ENCODE data around the gene ZNF750.

The ZNF750 gene

DNA sequence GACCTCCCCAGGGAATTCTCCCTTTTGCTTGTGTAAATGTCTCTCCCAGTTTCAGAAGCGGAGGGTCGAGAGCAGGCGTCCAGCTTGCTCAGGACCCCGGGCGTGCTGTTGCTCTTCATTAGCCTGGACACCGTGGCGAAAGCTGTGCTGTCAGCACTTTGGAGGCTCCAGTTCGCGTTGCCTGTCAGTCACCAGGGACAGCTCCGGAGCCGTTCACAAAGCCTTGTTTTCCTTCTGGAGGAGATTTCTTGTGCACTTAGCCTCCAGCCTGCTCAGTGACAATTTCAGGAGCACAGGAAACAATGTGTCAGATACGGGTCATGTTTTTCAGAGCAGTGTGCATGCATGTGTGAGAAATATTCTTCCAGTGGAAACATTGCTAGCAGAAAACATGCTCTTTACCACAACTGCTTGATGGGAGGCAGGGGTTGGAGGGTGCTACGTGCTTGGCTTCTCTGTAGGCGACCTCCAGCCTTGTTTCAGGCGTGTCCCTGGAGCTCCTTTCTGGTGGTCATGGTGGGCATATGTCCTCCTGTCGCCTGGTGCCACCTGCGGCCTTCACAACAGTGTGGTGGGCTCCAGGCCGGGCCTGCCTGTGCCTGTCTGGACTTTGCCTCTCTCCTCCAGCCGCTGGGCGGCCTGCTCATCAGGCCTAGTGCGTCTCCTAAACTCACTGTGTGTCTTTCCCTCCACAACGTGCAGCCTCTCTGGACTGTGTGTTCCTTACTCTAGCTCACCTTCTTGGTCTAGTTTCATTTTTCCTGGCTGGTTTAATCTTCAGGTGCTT lies 29.0 kb downstream of the ZNF750 start:
- DNase-seq, result no peak

DNA sequence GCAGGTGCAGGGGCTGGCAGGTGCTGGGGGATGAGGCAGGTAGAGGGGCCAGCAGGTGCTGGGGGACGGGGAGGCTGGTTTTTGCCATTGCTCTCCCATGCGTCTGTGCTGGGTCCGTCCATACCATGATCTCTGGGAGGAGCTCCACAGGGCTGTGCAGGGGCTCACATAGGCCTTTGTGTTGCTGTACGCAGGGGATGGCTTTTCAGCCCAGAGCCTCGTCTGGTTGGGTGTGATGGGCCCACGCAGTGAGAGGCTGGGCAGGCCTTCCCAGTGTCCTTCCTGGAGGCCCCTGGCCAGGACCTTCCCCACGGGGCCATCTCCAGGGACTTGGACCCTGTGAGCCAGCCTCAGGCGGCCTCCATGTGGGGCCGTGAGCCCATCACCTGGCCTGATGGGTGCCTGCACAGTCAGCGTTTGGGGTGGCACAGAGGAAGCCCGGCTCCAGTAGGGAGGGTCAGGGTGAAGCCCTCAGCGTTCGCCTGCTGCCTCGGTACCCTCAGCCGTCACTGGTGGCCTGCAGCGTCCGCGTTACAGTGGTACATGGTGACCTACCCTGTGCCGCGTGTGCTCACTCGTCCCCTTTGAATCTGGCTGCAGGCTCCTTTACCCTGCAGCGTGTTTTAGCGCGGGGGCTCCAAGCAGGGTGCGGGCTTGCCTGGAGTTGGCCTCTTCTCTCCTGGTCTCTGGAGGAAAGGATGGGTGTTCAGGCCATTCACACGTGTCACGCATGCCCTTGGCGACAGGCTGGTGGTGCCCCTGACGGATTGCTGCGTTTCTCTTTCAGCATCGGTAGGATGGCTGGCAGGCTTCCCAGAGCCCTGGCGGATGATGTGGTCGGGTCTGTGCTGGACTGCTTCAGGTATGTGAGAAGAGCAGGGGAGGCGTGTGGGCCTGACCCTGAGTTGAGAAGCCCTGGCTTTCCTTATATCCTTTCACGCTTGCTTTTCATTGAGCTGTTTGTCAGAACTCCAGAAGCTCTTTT lies 30.6 kb downstream of the ZNF750 start:
- DNase-seq, result no peak

DNA sequence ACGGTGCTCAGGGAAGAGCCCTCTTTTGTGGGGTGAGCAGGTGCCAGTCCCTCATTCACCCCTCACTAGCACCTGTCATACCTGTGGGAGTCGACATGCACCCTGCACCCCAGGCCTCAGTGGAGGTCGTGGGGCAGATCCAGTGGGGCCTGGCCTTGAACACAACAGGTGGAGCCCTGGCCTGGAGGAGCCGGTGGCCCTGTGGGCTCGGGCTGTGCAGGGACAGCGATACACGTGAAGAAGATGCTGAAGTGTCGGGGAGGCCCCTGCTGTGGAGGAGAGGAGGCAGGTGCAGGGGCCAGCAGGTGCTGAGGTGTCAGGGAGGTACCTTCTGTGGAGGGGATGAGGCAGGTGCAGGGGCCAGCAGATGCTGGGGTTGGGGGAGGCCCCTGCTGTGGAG lies 31.8 kb downstream of the ZNF750 start:
- no peak for DNase-seq

DNA sequence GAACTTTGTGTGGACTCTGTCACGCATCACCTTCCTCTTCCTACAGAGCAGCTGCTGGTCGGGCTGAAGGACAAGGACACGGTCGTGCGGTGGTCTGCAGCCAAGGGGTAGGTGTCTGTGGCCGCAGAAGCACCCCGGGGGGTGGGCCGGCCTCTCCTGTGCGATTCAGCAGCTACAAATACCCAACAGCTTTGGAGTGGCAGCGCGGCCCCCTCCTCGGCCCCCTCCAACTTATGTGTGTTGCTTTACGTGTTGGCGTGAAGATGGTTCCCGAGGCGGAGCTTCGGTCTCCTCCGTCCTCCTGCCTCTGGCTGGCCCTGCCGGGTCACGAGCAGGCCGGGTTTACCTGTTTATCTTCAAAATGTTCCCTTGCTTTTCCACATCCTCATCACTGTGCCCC lies 32.3 kb downstream of the ZNF750 start:
- no peak for DNase-seq

DNA sequence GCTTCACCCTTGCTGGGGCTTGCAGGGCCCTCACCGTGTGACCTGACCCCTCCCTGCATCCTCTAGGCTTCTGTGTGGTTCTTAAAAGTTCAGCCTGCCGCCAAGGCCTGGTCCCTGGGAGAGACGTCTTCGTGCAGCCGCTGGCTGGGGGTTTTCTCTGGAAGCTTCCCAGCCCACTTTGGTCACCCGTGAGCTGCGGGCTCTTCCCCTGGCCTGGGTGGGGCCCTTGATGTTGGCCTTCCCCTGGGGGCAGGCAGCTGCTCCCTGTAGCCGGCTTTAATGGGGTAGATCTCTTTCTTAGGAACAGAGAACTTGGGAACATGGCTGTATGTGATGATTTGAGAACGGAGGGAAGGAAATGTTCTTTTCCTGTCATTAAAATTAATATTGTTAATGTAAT lies 32.7 kb downstream of the ZNF750 start:
- DNase-seq, result no peak

DNA sequence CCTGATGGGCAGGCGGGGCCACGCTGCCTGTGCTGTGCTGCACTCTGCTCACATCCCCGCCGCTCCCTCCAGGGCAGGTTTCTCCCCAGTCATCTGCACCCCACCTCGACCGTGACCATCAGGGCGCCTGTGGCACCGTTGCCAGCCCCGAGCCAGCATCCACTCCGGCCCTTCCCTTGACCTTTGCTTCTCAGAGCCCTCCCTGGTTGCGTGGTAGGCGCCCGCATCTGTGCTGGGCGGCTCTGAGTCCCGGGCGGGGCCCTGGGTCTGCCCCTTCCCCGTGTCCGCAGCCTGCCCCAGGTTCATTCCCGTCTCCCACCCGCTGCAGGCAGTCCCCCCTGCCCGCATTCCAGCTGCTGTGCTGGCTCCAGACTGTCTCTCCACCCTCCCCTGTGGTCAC lies 33.2 kb downstream of the ZNF750 start:
- DNase-seq, result no peak

DNA sequence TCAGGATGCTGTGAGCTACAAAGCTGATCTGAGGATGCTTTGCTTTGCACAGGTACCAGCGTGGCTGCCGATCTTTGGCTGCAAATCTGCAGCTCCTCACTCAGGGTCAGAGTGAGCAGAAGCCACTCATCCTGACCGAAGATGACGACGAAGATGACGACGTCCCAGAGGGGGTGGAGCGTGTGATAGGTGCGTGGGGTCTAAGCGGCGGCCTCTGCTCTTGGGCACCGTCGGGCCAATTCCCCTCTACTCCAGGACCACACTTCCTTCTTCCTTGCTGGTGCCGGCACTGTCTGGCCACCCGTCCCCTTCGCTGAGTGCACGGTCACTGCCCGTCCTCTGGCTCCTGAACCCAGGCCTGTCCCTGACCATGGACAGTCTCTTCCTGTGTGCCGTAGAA lies 34.0 kb downstream of the ZNF750 start:
- no peak for DNase-seq

DNA sequence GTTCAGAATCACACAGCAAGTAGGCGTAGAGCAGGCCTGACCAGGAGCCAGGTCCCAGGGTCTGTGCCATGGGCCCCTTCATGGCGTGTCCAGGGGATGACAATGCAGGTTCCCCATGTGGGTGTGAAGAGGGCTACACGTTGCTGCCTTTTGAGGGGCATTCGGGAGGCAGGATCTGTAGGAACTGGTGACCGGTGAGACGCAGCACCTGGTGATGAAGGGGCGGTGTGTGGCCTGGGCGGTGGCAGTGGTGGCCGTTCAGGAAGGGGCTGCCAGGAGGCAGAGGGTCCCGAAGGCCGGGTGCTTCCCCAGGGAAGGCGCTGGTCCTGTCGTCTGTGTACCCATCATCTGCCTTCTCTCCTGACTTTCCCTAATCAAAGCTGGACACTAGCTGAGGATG lies 34.6 kb downstream of the ZNF750 start:
- DNase-seq, result no peak

DNA sequence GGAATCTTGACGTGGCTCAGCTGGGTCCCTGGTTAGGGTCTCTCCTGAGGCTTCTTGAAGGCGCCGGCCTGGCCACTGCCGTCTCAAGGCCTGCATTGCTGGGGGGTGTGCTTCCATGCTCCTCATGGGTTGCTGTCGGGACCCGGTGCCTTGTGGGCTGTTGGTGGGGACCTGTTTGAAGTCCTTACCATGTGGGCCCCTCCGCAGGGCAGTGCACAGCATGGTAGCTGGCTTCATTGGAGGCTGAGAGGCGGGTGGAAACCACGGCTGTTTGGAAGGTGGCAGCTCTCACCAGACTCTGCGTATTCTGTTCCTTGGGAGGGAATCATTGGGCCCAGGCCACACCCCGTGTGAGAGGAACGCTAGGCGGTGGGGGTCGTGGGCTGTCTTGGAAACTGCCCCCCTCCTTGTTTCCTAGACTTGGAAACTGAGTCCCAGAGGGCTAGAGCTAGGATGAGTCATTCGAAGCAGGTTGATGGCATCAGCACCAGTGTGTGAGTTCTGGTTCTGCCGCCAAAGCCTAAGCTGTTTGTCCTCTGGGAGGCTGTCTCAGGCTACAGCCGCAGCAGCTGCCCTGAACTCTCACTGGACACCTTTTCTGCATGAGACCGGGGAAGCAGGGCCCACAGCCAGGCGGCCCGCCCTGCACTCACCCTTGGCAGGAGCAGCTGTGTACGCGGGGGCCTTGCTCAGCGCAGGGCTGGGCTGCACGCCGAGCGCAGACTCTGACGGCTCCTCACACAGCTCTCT lies 35.2 kb downstream of the ZNF750 start:
- DNase-seq, result no peak

DNA sequence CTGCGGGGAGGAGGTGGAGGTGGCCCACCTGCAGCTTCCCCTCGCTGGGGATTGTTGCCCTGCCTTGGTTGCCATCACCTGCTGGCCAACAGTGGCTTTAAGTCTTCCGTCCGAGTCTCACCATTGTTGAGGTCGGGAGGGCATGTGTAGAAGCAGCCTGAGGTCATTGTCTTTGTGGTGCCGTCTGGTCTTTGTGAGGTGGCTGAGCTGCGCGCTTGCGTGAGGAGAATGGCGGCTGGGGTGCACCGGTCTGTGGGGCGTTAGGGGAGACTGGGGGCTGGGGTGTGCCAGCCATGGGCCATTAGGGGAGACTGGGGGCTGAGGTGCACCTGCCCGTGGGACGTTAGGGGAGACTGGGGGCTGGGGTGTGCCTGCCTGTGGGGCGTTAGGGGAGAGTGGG lies 36.2 kb downstream of the ZNF750 start:
- no peak for DNase-seq

DNA sequence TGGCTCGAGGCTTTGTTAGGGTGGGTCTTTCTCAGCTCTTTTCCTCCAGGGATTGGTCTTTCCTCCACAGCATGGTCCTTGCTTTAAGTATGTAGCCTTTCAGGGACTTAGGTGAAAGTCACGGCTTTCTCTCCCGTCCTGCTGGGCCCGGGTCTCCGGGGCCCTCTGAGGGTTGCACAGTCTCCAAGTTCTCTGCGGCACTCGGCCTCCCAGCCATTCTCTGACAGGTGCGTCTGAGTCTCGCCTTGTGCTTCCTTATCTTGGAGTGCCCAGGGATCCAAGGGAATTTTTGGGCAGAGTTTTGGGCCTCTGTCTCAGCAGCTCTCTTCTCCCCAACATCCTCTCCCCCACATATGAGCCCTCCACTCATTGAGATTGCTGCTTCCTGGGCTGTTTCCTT lies 36.6 kb downstream of the ZNF750 start:
- DNase-seq, result no peak

DNA sequence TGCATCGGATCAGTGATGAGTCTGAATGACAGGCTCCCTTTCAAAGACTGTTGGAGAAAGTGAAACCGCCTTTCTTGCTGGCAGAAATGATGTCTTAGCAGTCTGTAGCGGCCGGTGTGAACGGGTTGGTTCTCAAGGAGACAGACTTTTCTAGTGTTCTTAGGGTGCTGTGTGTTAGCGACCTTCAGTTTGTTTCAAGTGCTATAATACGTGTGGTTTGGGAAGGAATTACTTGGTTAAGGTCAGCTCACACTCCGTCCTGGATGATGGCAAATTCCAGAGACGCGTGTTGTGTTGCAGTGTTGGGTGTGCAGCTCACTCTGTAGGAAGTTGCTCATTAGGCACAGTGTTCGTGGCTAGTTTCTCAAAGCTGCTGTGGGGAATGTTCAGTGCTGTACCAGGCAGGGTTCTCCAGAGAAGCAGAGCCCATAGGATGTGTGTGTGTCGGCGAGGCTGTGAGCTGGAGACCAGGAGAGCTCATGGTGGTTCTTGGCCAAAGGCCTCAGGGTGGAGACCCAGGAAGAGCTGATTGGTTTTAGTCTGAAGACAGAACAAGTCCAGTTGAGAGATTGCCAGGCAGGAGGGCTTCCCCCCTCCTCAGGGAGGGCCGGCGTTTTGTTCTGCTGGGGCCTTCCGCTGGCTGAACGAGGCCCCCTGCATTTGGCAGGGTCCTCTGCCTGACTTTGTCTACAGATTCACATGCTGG lies 37.6 kb downstream of the ZNF750 start:
- no peak for DNase-seq

DNA sequence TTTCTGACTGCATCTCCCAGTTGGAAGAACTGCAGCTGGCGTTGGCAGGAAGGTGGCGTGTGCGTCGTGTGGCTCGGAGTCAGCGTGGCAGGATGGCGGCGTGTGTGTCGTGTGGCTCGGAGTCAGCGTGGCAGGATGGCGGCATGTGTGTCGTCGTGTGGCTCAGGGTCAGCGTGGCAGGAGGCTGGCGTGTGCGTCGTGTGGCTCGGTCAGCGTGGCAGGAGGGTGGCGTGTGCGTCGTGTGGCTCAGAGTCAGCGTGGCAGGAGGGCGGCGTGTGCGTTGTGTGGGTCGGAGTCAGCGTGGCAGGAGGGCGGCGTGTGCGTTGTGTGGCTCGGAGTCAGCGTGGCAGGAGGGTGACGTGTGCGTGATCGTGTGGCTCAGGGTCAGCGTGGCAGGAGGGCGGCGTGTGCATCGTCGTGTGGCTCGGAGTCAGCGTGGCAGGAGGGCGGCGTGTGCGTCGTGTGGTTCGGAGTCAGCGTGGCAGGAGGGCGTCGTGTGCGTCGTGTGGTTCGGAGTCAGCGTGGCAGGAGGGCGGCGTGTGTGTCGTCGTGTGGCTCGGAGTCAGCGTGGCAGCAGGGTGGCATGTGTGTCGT lies 38.3 kb downstream of the ZNF750 start:
- DNase-seq, result no peak

DNA sequence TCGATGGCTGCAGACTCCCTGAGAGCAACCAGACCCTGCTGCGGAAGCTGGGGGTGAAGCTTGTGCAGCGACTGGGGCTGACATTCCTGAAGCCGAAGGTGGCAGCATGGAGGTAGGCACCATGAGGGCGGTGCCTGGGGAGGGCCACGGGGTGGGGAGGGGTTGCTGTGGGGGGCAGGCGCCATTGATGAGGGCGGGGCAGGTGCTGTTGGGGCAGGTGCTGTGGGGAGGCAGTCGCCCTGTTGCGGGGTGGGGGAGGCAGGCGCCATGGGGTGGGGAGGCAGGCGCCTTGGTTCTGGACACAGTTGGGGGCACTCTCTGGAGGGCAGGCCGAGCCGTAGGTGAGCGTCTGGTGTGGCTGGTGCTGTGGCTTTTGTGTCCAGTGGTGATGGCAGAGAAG lies 38.9 kb downstream of the ZNF750 start:
- no peak for DNase-seq

DNA sequence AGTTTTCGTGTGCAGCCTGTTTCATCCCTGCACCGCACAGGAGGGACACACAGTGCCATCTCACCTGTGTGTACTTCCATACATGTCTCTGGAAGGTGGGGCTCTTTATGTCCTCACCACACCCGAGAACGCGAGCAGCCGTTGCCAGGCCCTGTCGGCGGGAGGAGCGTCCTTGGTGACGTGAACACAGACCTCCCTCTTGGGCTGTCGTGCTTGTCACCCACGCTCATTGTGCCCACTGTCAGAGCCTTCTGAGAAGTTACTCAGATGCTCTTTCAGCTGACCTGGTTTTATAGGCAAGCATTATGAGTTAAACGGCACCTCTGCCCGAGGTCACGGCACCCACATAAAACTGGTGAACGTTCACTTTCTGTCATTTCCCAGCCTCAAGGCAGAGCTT lies 40.2 kb downstream of the ZNF750 start:
- no peak for DNase-seq

DNA sequence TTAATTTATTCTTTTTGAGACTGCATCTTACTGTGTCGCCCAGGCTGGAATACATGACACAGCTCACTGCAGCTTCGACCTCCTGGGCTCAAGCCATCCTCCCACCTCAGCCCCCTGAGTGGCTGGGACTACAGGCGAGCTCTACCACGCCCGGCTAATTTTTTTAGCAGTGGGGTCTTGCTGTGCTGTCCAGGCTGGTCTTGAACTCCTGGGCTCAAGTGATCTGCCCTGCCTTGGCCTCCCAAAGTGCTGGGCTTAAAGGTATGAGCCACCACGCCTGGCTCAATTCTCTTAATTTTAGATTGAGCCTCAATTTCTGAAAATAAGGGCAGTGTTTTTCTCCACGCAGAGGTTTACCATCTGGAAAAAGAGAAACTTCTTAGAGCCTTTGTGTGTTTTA lies 41.1 kb downstream of the ZNF750 start:
- DNase-seq, result no peak

DNA sequence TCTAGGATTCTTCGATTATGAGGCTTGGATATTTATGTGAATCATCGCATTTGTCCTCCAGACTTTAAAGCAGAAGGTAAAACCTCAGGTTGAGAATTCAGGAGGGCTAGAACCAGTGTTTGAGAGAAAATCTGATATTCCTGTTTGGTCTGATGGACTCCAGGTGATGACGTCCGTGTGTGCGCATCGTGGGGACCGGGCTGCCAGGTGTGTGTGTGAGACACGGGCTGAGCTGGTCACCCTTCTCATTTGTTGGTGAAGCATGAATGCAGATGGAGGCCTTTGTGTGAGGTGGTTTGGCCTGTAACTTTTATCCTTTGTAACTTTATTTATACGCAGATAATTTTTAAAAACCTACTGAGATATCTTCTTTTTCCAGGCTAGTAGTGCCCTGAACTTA lies 42.8 kb downstream of the ZNF750 start:
- DNase-seq, result no peak

DNA sequence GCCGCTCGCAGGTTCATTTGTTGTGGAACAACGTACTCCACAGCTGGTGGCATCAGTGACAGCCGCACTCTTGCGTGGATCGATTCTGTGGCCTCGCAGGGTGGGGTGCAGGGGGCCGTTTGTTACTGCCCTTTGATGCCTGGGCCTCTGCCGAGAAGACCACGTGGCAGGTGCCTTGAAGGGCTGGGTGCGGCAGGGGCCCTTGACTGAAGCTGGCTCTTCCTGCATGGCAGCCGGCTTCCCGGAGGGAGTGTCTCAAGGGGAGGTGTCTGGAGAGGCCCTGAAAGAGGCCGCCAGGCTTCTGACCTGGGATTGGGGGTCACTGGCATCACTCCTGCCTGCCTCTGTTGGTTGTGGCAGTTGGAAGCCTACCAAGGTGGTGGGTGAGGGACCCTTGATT lies 44.2 kb downstream of the ZNF750 start:
- DNase-seq, result no peak

DNA sequence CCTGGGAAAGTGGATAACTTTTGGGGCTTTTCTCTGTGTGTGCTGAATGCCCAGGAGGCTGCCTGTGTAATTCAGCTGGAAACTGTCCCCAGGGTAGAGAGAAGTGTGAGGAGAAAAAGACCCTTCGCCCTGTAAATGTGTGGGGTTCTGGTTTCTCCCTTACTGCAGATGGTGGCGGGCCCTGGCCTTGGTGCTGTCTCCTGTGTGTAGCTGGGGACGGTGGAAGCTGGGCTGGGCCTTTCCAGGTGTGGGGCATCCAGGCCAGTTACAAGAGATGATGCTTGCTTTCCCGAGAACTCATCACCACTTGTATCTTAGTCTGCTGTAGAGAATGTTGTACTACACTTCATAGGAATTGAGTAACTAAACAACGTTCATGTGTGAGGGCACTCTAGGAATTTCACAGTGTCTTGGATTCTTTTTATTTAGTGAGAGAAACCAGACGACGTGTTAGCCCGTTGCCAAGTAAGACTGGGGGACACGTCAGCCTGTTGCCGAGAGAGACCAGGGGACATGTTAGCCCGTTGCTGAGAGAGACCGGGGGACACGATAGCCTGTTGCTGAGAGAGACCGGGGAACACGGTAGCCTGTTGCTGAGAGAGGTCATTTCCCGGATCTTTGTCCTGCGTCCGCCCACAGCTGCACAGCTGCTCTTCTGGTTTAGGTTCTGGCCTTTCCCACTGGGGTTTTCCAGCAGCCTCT lies 44.9 kb downstream of the ZNF750 start:
- no peak for DNase-seq

DNA sequence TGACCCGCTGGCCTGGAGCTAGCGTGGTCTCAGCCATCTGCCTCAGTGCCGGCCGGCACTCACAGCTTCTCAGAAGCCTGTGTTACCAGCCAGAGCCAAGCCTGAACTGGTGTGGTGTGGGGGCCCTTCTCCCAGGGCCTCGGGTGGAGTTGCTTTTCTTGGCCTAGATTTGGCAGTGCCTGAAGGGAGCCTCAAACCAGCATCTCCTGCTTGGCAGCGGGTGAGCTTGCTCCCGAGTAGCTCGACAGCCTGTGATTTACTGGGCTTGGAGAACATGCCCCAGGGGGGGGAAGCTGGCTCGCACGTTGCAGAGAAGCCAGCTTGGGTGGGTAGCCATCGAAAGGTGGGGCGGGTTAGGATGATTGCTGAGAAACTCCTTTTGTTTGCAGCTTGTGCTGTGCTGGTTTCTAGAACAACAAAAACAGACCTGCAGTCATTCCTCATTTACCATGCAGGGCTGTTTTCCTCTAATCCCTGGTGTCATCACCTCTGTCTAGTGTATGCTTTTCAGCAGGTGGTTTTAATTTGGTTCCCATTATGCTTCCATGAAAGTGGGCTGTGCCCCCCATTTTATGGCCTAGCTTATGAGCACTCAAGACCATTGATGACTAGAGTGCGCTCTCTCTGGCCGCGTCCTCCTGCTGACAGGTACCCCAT lies 45.7 kb downstream of the ZNF750 start:
- DNase-seq, result no peak

DNA sequence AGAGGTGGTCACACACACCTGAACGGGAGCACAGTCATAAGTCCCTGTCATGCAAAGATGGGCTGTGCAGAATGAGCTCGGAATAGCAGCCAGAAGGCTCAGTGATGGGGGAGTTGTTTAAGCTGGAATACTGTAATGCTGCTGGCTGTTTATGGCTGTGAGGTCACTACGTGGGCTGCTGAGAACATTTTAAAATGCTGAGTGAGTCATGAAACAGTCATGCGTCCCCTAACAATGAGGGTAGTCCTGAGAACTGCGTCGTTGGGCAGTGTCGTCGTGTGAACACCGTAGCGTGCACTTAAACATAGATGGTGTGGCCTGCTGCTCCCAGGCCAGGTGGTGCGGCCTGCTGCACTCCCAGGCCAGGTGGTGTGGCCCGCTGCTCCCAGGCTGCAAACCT lies 48.3 kb downstream of the ZNF750 start:
- DNase-seq, result no peak

Measured in SIG-M5 (cell line).